ENCODE measurements around the gene IQSEC1.
"Not testable (repeated sequence)": the region's sequence is repeated elsewhere in the genome, so short reads cannot be mapped to it uniquely, and the experiment has no call there.

IQSEC1 gene

GRCh38 chr3:12884790-12885582 is 188.2 kb downstream of the IQSEC1 start:
- DNase-seq = no peak

GRCh38 chr3:12884186-12884680 is 189.0 kb downstream of the IQSEC1 start:
- no peak for DNase-seq

GRCh38 chr3:12882336-12883310 is 190.6 kb downstream of the IQSEC1 start:
- DNase-seq = no peak

GRCh38 chr3:12881858-12882257 is 191.4 kb downstream of the IQSEC1 start:
- not testable (repeated sequence) for DNase-seq

GRCh38 chr3:12879191-12879815 is 193.9 kb downstream of the IQSEC1 start:
- no peak for DNase-seq

GRCh38 chr3:12878758-12879157 is 194.5 kb downstream of the IQSEC1 start:
- not testable (repeated sequence) for DNase-seq

- DNase-seq = no peak
Measured at GRCh38 chr3:12878141-12878574, 195.1 kb downstream of the IQSEC1 start.

GRCh38 chr3:12877040-12877439 is 196.2 kb downstream of the IQSEC1 start:
- no peak for DNase-seq

GRCh38 chr3:12875857-12876836 is 197.1 kb downstream of the IQSEC1 start:
- no peak for DNase-seq

- DNase-seq = no peak
Measured at GRCh38 chr3:12871404-12871983, 201.7 kb downstream of the IQSEC1 start.

- DNase-seq = no peak
Measured at GRCh38 chr3:12870942-12871341, 202.3 kb downstream of the IQSEC1 start.

- no peak for DNase-seq
Measured at GRCh38 chr3:12869035-12869621, 204.1 kb downstream of the IQSEC1 start.

- no peak for DNase-seq
Measured at GRCh38 chr3:12868039-12869034, 204.9 kb downstream of the IQSEC1 start.

- no peak for DNase-seq
Measured at GRCh38 chr3:12866836-12867235, 206.4 kb downstream of the IQSEC1 start.

GRCh38 chr3:12865271-12865670 is 208.0 kb downstream of the IQSEC1 start:
- DNase-seq = no peak

GRCh38 chr3:12862387-12862786 is 210.8 kb downstream of the IQSEC1 start:
- no peak for DNase-seq

- DNase-seq = no peak
Measured at GRCh38 chr3:12861611-12862010, 211.6 kb downstream of the IQSEC1 start.

- DNase-seq = no peak
Measured at GRCh38 chr3:12859840-12860239, 213.4 kb downstream of the IQSEC1 start.

GRCh38 chr3:12856626-12857025 is 216.6 kb downstream of the IQSEC1 start:
- no peak for DNase-seq

GRCh38 chr3:12854565-12854964 is 218.7 kb downstream of the IQSEC1 start:
- no peak for DNase-seq

Measured in DMS79 (cell line).